HG03469 (cell line): ENCODE data around the gene MICAL3.
"Not testable (repeated sequence)": the region's sequence is repeated elsewhere in the genome, so short reads cannot be mapped to it uniquely, and the experiment has no call there.

Experiments used
- ATAC-seq: cut with Tn5 transposase; IDR thresholded peaks from one replicate; pipeline ENCODE4 v1.9.1; 2021; ENCODE audit warnings: mild to moderate bottlenecking, moderate library complexity, moderate number of reproducible peaks; ENCODE audit not compliant: unreplicated experiment

The MICAL3 gene

GRCh38 chr22:18000441-18001039, 23.8 kb downstream of the MICAL3 start:
- ATAC-seq, result no peak

- no peak for ATAC-seq
Measured at GRCh38 chr22:17999851-18000250, 24.5 kb downstream of the MICAL3 start.

DNA sequence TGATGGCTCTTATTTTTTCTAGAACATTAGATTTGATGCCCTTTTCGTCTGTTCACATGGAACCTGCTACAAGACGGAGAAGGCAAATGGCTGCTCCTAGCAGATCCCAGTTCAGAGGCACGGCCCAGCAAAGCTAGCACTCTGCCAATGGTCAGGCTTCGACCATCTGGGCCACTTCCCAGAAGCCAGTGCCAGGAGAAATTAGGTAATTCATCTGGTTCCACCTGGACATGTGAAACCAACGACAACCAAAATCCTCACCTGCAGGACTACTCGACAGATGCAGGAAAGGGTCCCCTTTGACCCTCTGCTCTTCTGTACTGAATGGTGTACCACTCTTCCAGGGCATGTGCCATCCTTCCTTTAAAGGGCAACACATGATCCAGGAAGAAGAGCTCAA, 25.4 kb downstream of the MICAL3 start:
- no peak for ATAC-seq

DNA sequence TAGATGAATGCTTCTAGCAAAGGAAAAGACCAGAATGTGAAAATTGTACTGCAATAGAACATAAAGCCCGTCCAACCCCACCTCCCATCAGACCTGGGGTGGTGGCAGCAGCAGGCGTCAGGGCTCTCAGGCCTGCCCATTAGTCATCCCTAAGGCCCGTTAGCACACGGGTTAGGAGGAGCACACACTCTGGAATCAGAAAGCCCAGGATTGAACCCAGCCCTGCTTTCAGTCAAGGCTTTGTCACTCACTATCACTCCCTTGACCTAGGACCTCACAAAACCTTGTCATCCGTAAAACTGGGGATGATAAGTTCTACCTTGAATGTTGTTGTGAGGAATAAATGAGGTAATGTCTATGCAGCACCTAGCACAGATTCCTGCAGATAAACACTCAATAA, 26.9 kb downstream of the MICAL3 start:
- ATAC-seq, result no peak

DNA sequence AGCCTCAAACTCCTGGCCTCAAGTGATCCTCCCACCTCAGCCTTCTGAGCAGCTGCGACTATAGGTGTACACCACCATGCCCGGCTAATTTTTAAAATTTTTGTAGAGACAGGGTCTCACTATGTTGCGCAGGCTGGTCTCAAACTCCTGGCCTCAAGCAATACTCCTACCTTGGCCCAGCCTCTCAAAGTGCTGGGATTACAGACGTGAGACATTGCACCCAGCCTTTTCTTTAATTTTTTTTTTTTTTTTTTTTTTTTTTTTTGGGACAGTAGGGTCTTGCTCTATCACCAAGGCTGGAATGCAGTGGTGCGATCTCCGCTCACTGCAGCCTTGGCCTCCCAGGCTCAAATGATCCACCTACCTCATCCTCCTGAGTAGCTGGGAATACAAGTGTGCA, 29.1 kb downstream of the MICAL3 start:
- not testable (repeated sequence) for ATAC-seq

GRCh38 chr22:17994424-17995108, 29.8 kb downstream of the MICAL3 start:
- no peak for ATAC-seq

- not testable (repeated sequence) for ATAC-seq
Measured at GRCh38 chr22:17992976-17993375, 31.4 kb downstream of the MICAL3 start.

DNA sequence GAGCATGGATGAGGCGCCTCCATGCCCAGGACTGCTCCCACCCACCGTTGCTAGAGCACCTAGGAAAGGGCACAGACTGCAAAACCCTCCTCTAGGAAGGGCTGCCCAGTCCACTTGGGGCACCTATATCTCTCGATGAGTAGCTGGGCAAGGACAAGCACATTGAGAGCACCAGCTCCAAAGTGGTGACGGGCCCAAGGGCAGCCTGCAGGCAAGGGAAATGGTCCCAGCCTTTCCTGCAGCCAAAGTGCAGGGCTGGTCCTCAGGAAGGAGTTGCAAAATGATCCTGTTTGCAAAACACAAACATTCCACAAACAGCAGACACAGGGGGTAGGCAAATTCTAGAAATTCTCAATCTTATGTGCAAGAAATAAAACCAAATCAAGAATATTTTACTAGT, 32.4 kb downstream of the MICAL3 start:
- ATAC-seq, result not testable (repeated sequence)

- no peak for ATAC-seq
Measured at GRCh38 chr22:17990942-17991341, 33.4 kb downstream of the MICAL3 start.

GRCh38 chr22:17990147-17990546, 34.2 kb downstream of the MICAL3 start:
- no peak for ATAC-seq

DNA sequence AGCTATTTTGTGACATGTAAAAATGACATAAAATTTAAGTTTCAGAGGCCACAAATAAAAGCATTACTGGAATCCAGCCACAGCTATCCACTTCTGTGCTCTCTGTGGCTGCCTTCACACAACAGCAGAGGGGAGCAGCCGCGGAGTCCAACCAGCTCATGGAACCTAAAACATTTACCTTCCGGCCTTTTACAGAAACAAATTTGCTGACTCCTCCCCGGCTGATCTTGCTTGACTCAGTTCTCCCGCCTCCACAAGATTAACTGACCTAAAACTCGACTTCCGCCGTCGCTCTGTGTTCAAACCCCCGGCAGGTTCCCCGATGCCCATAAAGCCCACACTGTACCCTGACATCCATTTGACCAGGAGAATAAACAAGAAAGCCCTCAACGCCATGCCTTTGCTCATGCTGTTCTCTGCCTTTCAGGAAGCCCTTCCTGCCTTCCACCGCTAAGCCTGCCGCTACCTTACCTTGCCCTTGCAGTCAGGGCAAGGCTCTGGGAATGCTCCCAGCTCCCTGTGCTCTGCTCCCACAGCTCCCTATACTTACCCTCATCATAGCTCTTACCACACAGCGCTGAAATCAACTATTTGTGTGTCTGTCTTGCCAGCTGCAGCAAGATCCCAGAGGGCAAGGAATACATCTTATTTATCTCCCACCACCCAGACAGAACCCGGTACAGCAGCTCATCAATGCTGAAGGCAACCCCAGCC, 35.4 kb downstream of the MICAL3 start:
- no peak for ATAC-seq

DNA sequence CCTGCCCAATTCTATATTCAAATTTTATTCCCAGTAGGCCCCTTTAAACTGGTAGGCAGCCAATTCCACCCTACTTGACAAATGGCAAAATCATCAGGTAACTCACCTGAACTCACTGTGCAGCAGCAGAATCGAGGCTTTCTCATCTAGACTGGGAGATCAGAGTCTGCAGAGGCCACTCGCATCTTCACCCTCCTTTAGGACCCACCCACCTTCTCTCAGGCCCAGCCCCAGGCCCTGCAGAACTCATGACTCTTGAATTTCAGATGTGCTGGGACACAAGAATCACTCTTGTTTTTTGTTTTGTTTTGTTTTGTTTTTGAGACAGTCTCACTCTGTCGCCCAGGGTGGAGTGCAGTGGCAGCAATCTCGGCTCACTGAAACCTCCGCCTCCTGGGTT, 38.8 kb downstream of the MICAL3 start:
- ATAC-seq, result no peak

DNA sequence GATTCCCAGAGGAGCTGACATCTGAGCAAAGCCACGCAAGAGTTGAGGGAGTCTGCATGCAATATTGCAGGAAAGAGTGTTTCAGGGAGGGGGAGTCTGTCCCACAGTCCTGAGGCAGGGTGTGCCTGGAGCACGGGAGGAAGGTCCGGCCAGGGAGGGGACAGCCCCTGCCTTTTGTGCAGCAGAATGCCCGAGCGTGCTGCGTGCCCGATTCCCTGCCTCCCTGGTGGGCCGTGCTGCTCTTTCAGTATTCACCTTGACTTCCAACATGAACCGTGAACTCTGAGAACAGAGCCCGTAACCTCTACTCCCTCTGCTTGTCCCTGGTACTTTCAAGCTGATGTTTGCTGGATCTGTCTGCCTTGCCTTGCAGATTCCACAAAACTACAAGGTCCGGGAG, 39.3 kb downstream of the MICAL3 start:
- not testable (repeated sequence) for ATAC-seq

GRCh38 chr22:17984114-17984513, 40.2 kb downstream of the MICAL3 start:
- no peak for ATAC-seq

- no peak for ATAC-seq
Measured at GRCh38 chr22:17982572-17983141, 41.7 kb downstream of the MICAL3 start.

GRCh38 chr22:17981497-17981896, 42.9 kb downstream of the MICAL3 start:
- no peak for ATAC-seq

- ATAC-seq, result no peak
Measured at GRCh38 chr22:17980638-17981051, 43.7 kb downstream of the MICAL3 start.

- no peak for ATAC-seq
Measured at GRCh38 chr22:17980015-17980590, 44.3 kb downstream of the MICAL3 start.

GRCh38 chr22:17978027-17978426, 46.3 kb downstream of the MICAL3 start:
- no peak for ATAC-seq

DNA sequence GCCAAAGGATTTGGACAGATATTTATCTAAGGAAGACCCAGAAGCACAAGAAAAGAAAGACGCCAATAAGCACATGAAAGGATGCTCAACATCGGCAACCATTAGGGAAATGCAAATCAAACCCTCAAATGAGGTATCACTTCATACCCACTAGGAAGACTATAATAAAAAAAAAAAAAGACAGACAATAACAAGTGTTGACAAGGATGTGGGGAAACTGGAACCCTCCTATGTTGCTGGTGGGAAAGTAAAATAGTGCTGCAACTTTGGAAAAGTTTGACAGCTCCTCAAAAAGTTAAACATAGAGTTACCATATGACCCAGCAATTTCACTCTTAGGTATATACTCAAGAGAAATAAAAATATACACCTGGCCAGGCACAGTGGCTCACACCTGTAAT, 47.0 kb downstream of the MICAL3 start:
- no peak for ATAC-seq

DNA sequence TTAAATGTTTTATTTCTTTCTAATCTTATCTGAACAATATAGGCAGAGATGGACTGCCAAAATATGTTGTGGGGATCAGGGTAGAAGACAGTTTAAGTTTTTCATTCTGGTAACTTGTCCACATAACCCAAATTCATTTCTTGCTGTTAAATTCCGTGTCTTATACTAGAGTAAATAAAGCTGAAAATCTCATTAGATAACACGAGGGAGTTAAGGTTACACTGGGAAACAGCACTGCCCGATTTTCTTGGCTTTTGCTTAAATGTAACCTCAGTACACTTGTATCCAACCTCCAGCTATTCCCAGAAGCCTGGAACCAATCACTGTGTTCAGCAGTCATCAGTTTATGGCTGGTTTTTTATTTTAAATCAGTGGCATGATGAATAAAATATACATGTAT, 48.2 kb downstream of the MICAL3 start:
- ATAC-seq, result no peak
